Fibroblast of lung (primary cell): ENCODE results near the gene PCSK1. TPM values are rescaled to one million over a fixed set of nuclear protein-coding genes. Genes with fewer than 3 reads are reported as not detected.

Source experiments
- DNase-seq, 2 donors: peaks; one replicate each; pipeline versions ENCODE4 v3.0.0 to v3.0.0-alpha.2; 2010; ENCODE audit warnings: low read depth in 2 of 2
- H2AFZ ChIP-seq: 2 replicates; pipeline ENCODE4 v1.5.1; 2012; ENCODE audit warnings: low read length, control low read depth, inconsistent platforms
- H3K27ac ChIP-seq: 2 replicates; pipeline ENCODE4 v1.5.1; 2011; ENCODE audit warnings: low read length, control low read depth; ENCODE audit not compliant: insufficient read depth
- H3K27me3 ChIP-seq: 2 replicates; pipeline ENCODE4 v1.5.1; 2011; ENCODE audit warnings: mild to moderate bottlenecking, low read length; ENCODE audit not compliant: control insufficient read depth, insufficient read depth
- H3K36me3 ChIP-seq: 2 replicates; pipeline ENCODE4 v1.5.1; 2011; ENCODE audit warnings: low read length; ENCODE audit not compliant: control insufficient read depth, insufficient read depth
- H3K4me1 ChIP-seq: 2 replicates; pipeline ENCODE4 v1.5.1; 2011; ENCODE audit warnings: low read length; ENCODE audit not compliant: control insufficient read depth, insufficient read depth; ENCODE audit errors: extremely low read depth
- H3K4me2 ChIP-seq: 2 replicates; pipeline ENCODE4 v1.5.1; 2011; ENCODE audit warnings: low read length, control low read depth; ENCODE audit not compliant: insufficient read depth; ENCODE audit errors: extremely low read depth
- H3K4me3 ChIP-seq, 4 experiments: fragments of 200-600 bp in 1 of 4; sonication (generic) in 1 of 4; replicated peaks in 1 of 4; 2 replicates each; pipeline ENCODE4 v1.5.1; 2011 to 2016; ENCODE audit warnings: low read length in 4 of 4, low read depth in 3 of 4, mild to moderate bottlenecking in 3 of 4, control low read depth in 2 of 4, inconsistent platforms in 1 of 4, mixed read lengths in 1 of 4; ENCODE audit not compliant: insufficient read depth in 1 of 4; ENCODE audit errors: control extremely low read depth in 1 of 4
- H3K79me2 ChIP-seq: 2 replicates; pipeline ENCODE4 v1.5.1; 2012; ENCODE audit warnings: mild to moderate bottlenecking, low read length, inconsistent platforms; ENCODE audit not compliant: control insufficient read depth, insufficient read depth
- H3K9ac ChIP-seq: 2 replicates; pipeline ENCODE4 v1.5.1; 2011; ENCODE audit warnings: mild to moderate bottlenecking, low read length, control low read depth; ENCODE audit not compliant: insufficient read depth
- H3K9me3 ChIP-seq: 2 replicates; pipeline ENCODE4 v1.5.1; 2012; ENCODE audit warnings: low read depth, low read length; ENCODE audit not compliant: control insufficient read depth, insufficient read depth
- H4K20me1 ChIP-seq: 2 replicates; pipeline ENCODE4 v1.5.1; 2011; ENCODE audit warnings: low read length; ENCODE audit not compliant: control insufficient read depth, insufficient read depth; ENCODE audit errors: extremely low read depth
- CTCF ChIP-seq, 2 donors: IDR thresholded peaks in 1 of 2; conservative IDR thresholded peaks in 1 of 2; 1 replicate in 1 of 2; 2 replicates in 1 of 2; pipeline ENCODE4 v1.5.1; 2011 to 2012; ENCODE audit warnings: low read length in 2 of 2, control low read depth in 1 of 2, inconsistent platforms in 1 of 2, low read depth in 1 of 2, mild to moderate bottlenecking in 1 of 2
- EZH2 ChIP-seq: IDR thresholded peaks from 2 replicates; pipeline ENCODE4 v1.5.1; 2012; ENCODE audit warnings: low read length, control low read depth, mild to moderate bottlenecking; ENCODE audit errors: missing control alignments
- polyA plus RNA-seq, 2 donors: library from polyadenylated mRNA; depleted of rRNA in 1 of 2; stranded (reverse) in 1 of 2; unstranded in 1 of 2; fragments of >200 nt; gene quantifications; 2 replicates each; pipeline ENCODE4 v1.2.1, GENCODE V29; 2011 to 2012; ENCODE audit warnings: missing spikeins in 1 of 2
- total RNA-seq: library from RNA; depleted of rRNA; stranded (reverse); fragments of >200 nt; gene quantifications from 2 replicates; pipeline ENCODE4 v1.2.1, GENCODE V29; 2014

PCSK1 gene
- total and polyA plus RNA-seq, 2 donors (not counting 1 experiment from before 2014, with no cell fraction given): not detected

- Histone ChIP-seq H3K27ac (no peak overlapping the region), H3K4me3 (no peak overlapping the region), H4K20me1 (no peaks in the 10 kb centered on the region), H3K9ac (no peak overlapping the region), H3K4me1 (no peaks in the 10 kb centered on the region), H3K36me3 (no peaks in the 10 kb centered on the region), H2AFZ (no peak overlapping the region), H3K4me2 (no peak overlapping the region), H3K27me3 (no peaks in the 10 kb centered on the region), H3K9me3 (no peaks in the 10 kb centered on the region), H3K79me2 (no peaks in the 10 kb centered on the region)
- TF ChIP-seq EZH2: no peak
- TF ChIP-seq CTCF (conservative IDR thresholded peaks at IDR 0.05 in 1 of 2, IDR thresholded peaks at IDR 0.05 in 1 of 2; ENCODE audit: low read depth in 1 of 2, low read length in 2 of 2): no peak
- no peak for DNase-seq
Measured at GRCh38 chr5:96473155-96473554, 40.1 kb upstream of the PCSK1 start.

- Histone ChIP-seq H3K27me3 (no peaks in the 10 kb centered on the region), H3K27ac (no peak overlapping the region), H4K20me1 (no peaks in the 10 kb centered on the region), H3K9ac (no peak overlapping the region), H3K36me3 (no peaks in the 10 kb centered on the region), H3K4me2 (no peak overlapping the region), H2AFZ (no peak overlapping the region), H3K79me2 (no peaks in the 10 kb centered on the region), H3K9me3 (no peaks in the 10 kb centered on the region), H3K4me1 (no peaks in the 10 kb centered on the region), H3K4me3 (no peak overlapping the region)
- DNase-seq: no peak
- TF ChIP-seq CTCF (conservative IDR thresholded peaks at IDR 0.05 in 1 of 2, IDR thresholded peaks at IDR 0.05 in 1 of 2; ENCODE audit: low read depth in 1 of 2, low read length in 2 of 2): no peak
- no peak for TF ChIP-seq EZH2
Measured at GRCh38 chr5:96470785-96471184, 37.7 kb upstream of the PCSK1 start.

- no peak for DNase-seq
- no peak for TF ChIP-seq CTCF (conservative IDR thresholded peaks at IDR 0.05 in 1 of 2, IDR thresholded peaks at IDR 0.05 in 1 of 2; ENCODE audit: low read depth in 1 of 2, low read length in 2 of 2)
- TF ChIP-seq EZH2: no peak
- Histone ChIP-seq H3K9me3 (no peaks in the 10 kb centered on the region), H4K20me1 (no peaks in the 10 kb centered on the region), H3K4me3 (no peak overlapping the region), H3K9ac (no peak overlapping the region), H3K4me1 (no peaks in the 10 kb centered on the region), H3K4me2 (no peak overlapping the region), H3K27me3 (no peaks in the 10 kb centered on the region), H2AFZ (no peak overlapping the region), H3K27ac (no peak overlapping the region), H3K79me2 (no peaks in the 10 kb centered on the region), H3K36me3 (no peaks in the 10 kb centered on the region)
Measured at GRCh38 chr5:96468956-96469355, 35.9 kb upstream of the PCSK1 start.
